Kidney (tissue), 14 donors: ENCODE measurements around the gene GSAP. TPM values are rescaled to one million over a fixed set of nuclear protein-coding genes. Genes with fewer than 3 reads are reported as not detected.

Experiments
- DNase-seq, 5 donors: peaks; one replicate each; pipeline ENCODE4 v3.0.0-alpha.2; 2013 to 2020
- FAIRE-seq: peaks from 2 replicates; lab custom pipeline; 2012; peaks lifted over from hg19 to GRCh38; lab: Jason Lieb, UNC
- H3K27ac ChIP-seq, 2 donors: one replicate each; pipeline ENCODE4 v1.7.0; 2013; ENCODE audit warnings: low read depth in 2 of 2, low read length in 2 of 2, inconsistent platforms in 1 of 2
- H3K27me3 ChIP-seq: one replicate; pipeline ENCODE4 v1.7.1; 2013; ENCODE audit warnings: low read length, inconsistent platforms; ENCODE audit not compliant: control insufficient read depth, insufficient read depth
- H3K36me3 ChIP-seq, 3 donors: one replicate each; pipeline versions ENCODE4 v1.7.0 to v1.7.1; 2013; ENCODE audit warnings: low read length in 3 of 3, control low read depth in 1 of 3, inconsistent platforms in 1 of 3; ENCODE audit not compliant: insufficient read depth in 3 of 3, control insufficient read depth in 2 of 3
- H3K4me1 ChIP-seq, 3 donors: one replicate each; pipeline versions ENCODE4 v1.7.0 to v1.7.1; 2013; ENCODE audit warnings: low read length in 3 of 3, inconsistent platforms in 1 of 3, low read depth in 1 of 3; ENCODE audit not compliant: control insufficient read depth in 2 of 3, insufficient read depth in 2 of 3
- H3K4me3 ChIP-seq, 3 donors: one replicate each; pipeline versions ENCODE4 v1.7.0 to v1.8.1; 2013; ENCODE audit warnings: low read length in 3 of 3, control low read depth in 1 of 3, inconsistent platforms in 1 of 3
- H3K9ac ChIP-seq, 3 donors: one replicate each; pipeline versions ENCODE4 v1.7.0 to v1.7.1; 2013; ENCODE audit warnings: low read length in 3 of 3, control low read depth in 1 of 3, inconsistent platforms in 1 of 3
- H3K9me3 ChIP-seq, 3 donors: one replicate each; pipeline versions ENCODE4 v1.7.0 to v1.7.1; 2013; ENCODE audit warnings: low read length in 3 of 3, control low read depth in 1 of 3, inconsistent platforms in 1 of 3; ENCODE audit not compliant: control insufficient read depth in 2 of 3, insufficient read depth in 1 of 3
- intact Hi-C: fragments of 100-400 bp; cut with DNase I; formaldehyde crosslinking; loops from one replicate; pipeline ENCODE4 v1.11.1; 2022
- polyA plus RNA-seq: library from polyadenylated mRNA; stranded (reverse); fragments of 350-450 nt; fragmentation: Illumina TruSeq; extraction: RNeasy Lipid Tissue Mini Kit (QIAGEN cat#74804); gene quantifications from one replicate; pipeline ENCODE4 v1.2.3, GENCODE V29; 2014; ENCODE audit warnings: low read depth, low replicate concordance; ENCODE audit not compliant: insufficient read depth
- total RNA-seq: library from RNA; stranded (reverse); fragmentation: NEBNext Ultra II Directional; extraction: Animal tissue kit (Norgen Biotek cat#: 25700); gene quantifications from one replicate; pipeline ENCODE4 v1.2.1, GENCODE V29; 2021
- TF ChIP-seq, protein P1 (sequence below): IDR thresholded peaks from 3 replicates; pipeline ENCODE4 v1.5.1; 2012; ENCODE audit warnings: mild to moderate bottlenecking, moderate library complexity, borderline replicate concordance; ENCODE audit not compliant: insufficient read depth; ENCODE audit errors: extremely low read depth
- donor health status: control.
- donor health status: control.
- donor health status: control.
- donor health status: control.
- donor health status: control.
- donor health status: DM: yes; HTN: yes; CAD: no.
- donor health status: Normal renal cell carcinoma (clear cell type).

Gene GSAP
- total and polyA plus RNA-seq, 2 donors from 2014 or later = 11.7 to 29.4 TPM

DNA sequence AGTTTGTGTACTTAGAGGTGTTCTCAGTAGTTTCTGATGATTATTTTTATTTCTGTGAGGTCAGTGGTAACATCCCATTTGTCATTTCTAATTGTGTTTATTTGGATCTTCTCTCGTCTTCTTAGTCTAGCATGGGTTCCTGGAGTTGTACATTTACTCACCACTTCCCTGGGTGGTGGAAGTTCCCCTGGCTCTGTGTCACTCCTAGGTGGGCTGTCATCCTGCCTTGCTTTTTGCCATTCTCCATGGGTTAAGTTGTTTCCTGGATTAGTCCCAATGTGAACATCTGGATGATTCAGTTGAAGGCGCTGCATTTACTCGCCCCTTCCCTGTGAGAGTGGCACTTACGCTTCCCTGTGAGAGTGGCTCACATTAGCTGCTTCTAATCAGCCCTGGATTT lies 48.2 kb downstream of the GSAP start:
- Histone ChIP-seq H3K27me3 (no peaks in the 10 kb centered on the region), H3K27ac (no peak overlapping the region), H3K9me3 (no peaks in the 10 kb centered on the region), H3K9ac (no peak overlapping the region), H3K4me3 (no peak overlapping the region), H3K36me3 (no peaks in the 10 kb centered on the region), H3K4me1 (no peaks in the 10 kb centered on the region)
- FAIRE-seq = no peak
- TF ChIP-seq, protein P1, sequence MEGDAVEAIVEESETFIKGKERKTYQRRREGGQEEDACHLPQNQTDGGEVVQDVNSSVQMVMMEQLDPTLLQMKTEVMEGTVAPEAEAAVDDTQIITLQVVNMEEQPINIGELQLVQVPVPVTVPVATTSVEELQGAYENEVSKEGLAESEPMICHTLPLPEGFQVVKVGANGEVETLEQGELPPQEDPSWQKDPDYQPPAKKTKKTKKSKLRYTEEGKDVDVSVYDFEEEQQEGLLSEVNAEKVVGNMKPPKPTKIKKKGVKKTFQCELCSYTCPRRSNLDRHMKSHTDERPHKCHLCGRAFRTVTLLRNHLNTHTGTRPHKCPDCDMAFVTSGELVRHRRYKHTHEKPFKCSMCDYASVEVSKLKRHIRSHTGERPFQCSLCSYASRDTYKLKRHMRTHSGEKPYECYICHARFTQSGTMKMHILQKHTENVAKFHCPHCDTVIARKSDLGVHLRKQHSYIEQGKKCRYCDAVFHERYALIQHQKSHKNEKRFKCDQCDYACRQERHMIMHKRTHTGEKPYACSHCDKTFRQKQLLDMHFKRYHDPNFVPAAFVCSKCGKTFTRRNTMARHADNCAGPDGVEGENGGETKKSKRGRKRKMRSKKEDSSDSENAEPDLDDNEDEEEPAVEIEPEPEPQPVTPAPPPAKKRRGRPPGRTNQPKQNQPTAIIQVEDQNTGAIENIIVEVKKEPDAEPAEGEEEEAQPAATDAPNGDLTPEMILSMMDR = no peak
- intact Hi-C loops = no loop called here
- DNase-seq = no peak

DNA sequence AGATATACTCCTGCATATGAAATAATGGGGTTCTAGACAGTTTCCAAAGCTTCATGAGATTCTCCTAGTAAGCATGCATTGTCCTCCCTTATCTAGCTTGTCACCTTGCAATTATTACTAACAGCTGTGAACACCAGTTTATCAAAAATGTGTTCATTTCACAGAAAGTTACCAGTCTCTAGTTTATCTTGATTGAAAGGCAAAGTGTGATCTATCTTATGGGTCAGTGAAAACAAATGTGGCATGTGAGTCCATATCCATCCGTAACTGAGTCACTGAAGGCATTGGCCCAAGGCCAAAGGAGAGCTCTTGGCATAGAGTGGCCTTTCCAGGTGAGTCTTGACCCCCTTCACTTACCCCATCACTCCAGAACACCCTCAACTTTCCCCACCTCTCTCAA lies 53.2 kb downstream of the GSAP start:
- intact Hi-C loops = no loop called here
- no peaks in the 10 kb centered on the region for H3K9me3 ChIP-seq
- peaks cover 0 to 3% (median 0%) of the 10 kb centered on the region in 3 donors for H3K4me1 ChIP-seq
- H3K4me3 ChIP-seq = no peak overlapping the region
- no peaks in the 10 kb centered on the region for H3K36me3 ChIP-seq
- no peak overlapping the region for H3K27ac ChIP-seq
- FAIRE-seq (no peak), DNase-seq (no peak)
- TF ChIP-seq, protein P1 = no peak
- H3K27me3 ChIP-seq = no peaks in the 10 kb centered on the region
- H3K9ac ChIP-seq = no peak overlapping the region

DNA sequence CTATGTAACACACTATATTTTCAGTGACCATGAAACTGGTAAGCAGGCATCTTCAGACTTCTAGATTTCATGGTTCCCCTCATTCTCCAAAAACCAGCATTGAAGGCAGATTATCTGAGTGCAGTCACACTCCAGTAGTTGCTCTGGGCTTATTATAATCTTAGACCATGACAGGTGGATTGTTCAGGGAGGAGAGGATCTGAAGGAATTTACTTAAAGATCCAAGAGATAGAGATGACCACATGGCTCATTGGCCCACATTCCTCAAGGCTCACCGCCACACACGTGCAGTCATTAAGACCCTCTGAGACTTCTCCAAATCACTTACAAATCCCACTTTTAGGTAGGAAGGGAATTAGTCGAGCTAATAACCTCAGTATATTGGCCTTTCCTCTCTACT lies 55.2 kb downstream of the GSAP start:
- intact Hi-C loops = no loop called here
- Histone ChIP-seq H3K27me3 (no peaks in the 10 kb centered on the region), H3K9ac (no peak overlapping the region)

More for the DNA sequence above, 55.2 kb downstream of the GSAP start:
- Histone ChIP-seq H3K9me3 (no peaks in the 10 kb centered on the region), H3K27ac (no peak overlapping the region), H3K4me3 (no peak overlapping the region), H3K36me3 (no peaks in the 10 kb centered on the region), H3K4me1 (peaks cover 0 to 3% (median 0%) of the 10 kb centered on the region in 3 donors)
- FAIRE-seq (no peak), DNase-seq (no peak)
- TF ChIP-seq, protein P1 = no peak
